Vagina (tissue), 2 donors: ENCODE measurements around the gene DKK3.

Experiments used
- CTCF ChIP-seq, 3 experiments: fragments of 450-650 bp in 2 of 3; fragments of 200-600 bp in 1 of 3; sonication (generic) in 1 of 3; IDR thresholded peaks; one replicate each; pipeline ENCODE4 v1.5.1; 2017 to 2019; ENCODE audit warnings: antibody characterized with exemption in 3 of 3, mild to moderate bottlenecking in 2 of 3, moderate library complexity in 2 of 3
- POLR2A ChIP-seq, 2 donors: fragments of 450-650 bp; IDR thresholded peaks; one replicate each; pipeline ENCODE4 v1.6.1; 2017; ENCODE audit warnings: antibody characterized with exemption in 2 of 2, mild to moderate bottlenecking in 2 of 2, moderate library complexity in 2 of 2
- POLR2AphosphoS5 ChIP-seq, 2 donors: sonication (generic); formaldehyde crosslinking; IDR thresholded peaks; one replicate each; pipeline ENCODE4 v1.9.0; 2017; ENCODE audit warnings: antibody characterized with exemption in 2 of 2, mild to moderate bottlenecking in 2 of 2, low read depth in 1 of 2; ENCODE audit not compliant: insufficient read depth in 1 of 2

- no peak for TF ChIP-seq CTCF (IDR thresholded peaks at IDR 0.05)
- TF ChIP-seq POLR2A (IDR thresholded peaks at IDR 0.05), result no peak
- TF ChIP-seq POLR2AphosphoS5 (IDR thresholded peaks at IDR 0.05; ENCODE audit: insufficient read depth in 1 of 2, low read depth in 1 of 2), result no peak
Measured at GRCh38 chr11:11980200-11980599, 28.2 kb downstream of the DKK3 start.
